ENCODE measurements around the gene FAM107B. TPM values are rescaled to one million over a fixed set of nuclear protein-coding genes. Genes with fewer than 3 reads are reported as not detected.

Gene FAM107B
- total and polyA plus RNA-seq, 2 of the 8 experiments (the other 6 are each of a cell fraction or from before 2014, with no cell fraction given) = 7.5 to 28.1 TPM

DNA sequence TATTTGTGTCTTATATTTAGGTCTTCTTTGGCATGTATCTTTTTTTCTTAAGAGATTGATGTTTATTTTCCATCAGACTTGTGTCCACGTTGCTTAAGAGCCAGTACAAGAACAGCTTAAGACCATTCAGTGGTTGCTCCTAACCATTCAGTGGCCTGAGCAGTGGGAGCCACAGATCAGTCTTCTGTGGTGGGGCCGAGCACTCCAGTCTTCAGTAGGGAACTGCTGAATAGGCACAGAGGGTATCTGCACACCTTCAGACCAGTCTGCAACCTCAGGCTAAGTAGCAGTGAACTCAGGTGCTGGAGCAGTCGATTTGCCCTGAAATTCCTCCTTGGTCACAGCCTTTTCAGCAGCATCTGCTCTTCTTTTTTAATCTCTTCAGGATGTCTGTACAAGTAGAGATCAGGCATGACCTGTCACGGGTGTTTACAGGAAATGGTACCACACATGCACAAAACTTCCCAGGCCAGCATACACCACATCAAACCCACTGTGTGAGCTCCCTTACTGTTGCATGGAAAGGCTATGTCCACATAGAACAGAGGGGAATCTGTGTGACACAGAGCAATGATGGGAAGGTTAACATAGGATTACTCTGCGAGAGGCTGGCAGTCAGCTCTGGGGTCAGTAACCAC is 51.5 kb downstream of the FAM107B start:
- Histone ChIP-seq H3K4me1 (replicated peaks in 1 of 4; ENCODE audit: control insufficient read depth in 3 of 4, insufficient read depth in 4 of 4, low read length in 3 of 4) (no peaks in the 10 kb centered on the region), H2BK120ac (replicated peaks; ENCODE audit: low read depth, low read length) (no peak overlapping the region), H3K79me2 (ENCODE audit: control insufficient read depth in 1 of 2, insufficient read depth in 2 of 2, low read length in 2 of 2) (no peaks in the 10 kb centered on the region), H3K4me3 (ENCODE audit: extremely low read depth in 1 of 4, insufficient read depth in 2 of 4, low read depth in 3 of 4, low read length in 4 of 4) (no peak overlapping the region), H4K8ac (ENCODE audit: extremely low read depth, insufficient read depth, low read length) (no peak overlapping the region), H2AK5ac (ENCODE audit: low read depth, low read length) (no peak overlapping the region), H3K23me2 (ENCODE audit: low read depth, low read length) (no peaks in the 10 kb centered on the region), H3K36me3 (ENCODE audit: control insufficient read depth in 2 of 4, insufficient read depth in 4 of 4, low read length in 3 of 4) (no peaks in the 10 kb centered on the region), H2BK12ac (ENCODE audit: low read depth, low read length) (no peak overlapping the region), H3K4me2 (ENCODE audit: insufficient read depth in 1 of 2, low read depth in 2 of 2, low read length in 2 of 2) (no peak overlapping the region), H3K9me3 (ENCODE audit: insufficient read depth in 2 of 2, low read depth in 1 of 2, low read length in 1 of 2) (no peaks in the 10 kb centered on the region), H3K27me3 (replicated peaks in 1 of 4; ENCODE audit: control insufficient read depth in 3 of 4, extremely low read depth in 1 of 4, insufficient read depth in 3 of 4, low read length in 3 of 4) (no peaks in the 10 kb centered on the region), H3K79me1 (ENCODE audit: low read depth, low read length) (no peaks in the 10 kb centered on the region), H3K14ac (ENCODE audit: insufficient read length) (no peak overlapping the region), H4K20me1 (replicated peaks in 1 of 2; ENCODE audit: control insufficient read depth in 1 of 2, insufficient read depth in 2 of 2, low read length in 2 of 2) (no peaks in the 10 kb centered on the region), H3K56ac (replicated peaks; ENCODE audit: insufficient read length, low read depth, low read length) (no peak overlapping the region), H2BK5ac (ENCODE audit: low read depth, low read length) (no peak overlapping the region), H3K4ac (replicated peaks; ENCODE audit: insufficient read length, low read depth, low read length) (no peak overlapping the region), H4K5ac (ENCODE audit: insufficient read length, low read depth, low read length) (no peak overlapping the region), H4K91ac (replicated peaks; ENCODE audit: insufficient read length, low read length) (no peak overlapping the region), H3K23ac (ENCODE audit: insufficient read length) (no peak overlapping the region), H2AFZ (ENCODE audit: low read length) (no peak overlapping the region), H3K27ac (ENCODE audit: low read depth, low read length) (no peak overlapping the region), H2BK20ac (ENCODE audit: low read length) (no peak overlapping the region), H3K9ac (replicated peaks in 1 of 4; ENCODE audit: extremely low read depth in 1 of 4, low read depth in 3 of 4, low read length in 3 of 4) (no peak overlapping the region), H2BK15ac (ENCODE audit: low read length) (no peak overlapping the region), H3K18ac (ENCODE audit: extremely low read depth, low read length) (no peak overlapping the region)
- POLR2A ChIA-PET (ENCODE audit: partially characterized antibody) = no interaction called here
- FAIRE-seq (no peak), DNase-seq (ENCODE audit: low read depth in 1 of 2, low spot score in 2 of 2) (no peak)
- CTCF ChIA-PET (ENCODE audit: partially characterized antibody) = no interaction called here
- 87% methylated on average over 5 of the region's 5 CpGs; no CpG with 5 or more reads in 1 of the 2 experiments for WGBS, 2 experiments (ENCODE audit: extremely low coverage in 1 of 2, insufficient coverage in 1 of 2, insufficient read length in 1 of 2, insufficient replicate concordance in 2 of 2, low coverage in 1 of 2, low lambda C conversion rate in 2 of 2, missing lambda C conversion rate in 1 of 2)
- TF ChIP-seq BRCA1 (IDR thresholded peaks at IDR 0.05; ENCODE audit: low read depth, low read length) (no peak), ZNF274 (IDR thresholded peaks at IDR 0.05; ENCODE audit: borderline replicate concordance, extremely low read depth, low read length) (no peak), BCL11A (IDR thresholded peaks at IDR 0.05; ENCODE audit: low read depth in 2 of 2, low read length in 2 of 2) (no peak), SP4 (IDR thresholded peaks at IDR 0.05; ENCODE audit: low read length) (no peak), SP1 (IDR thresholded peaks at IDR 0.05; ENCODE audit: low read depth, low read length) (no peak), GTF2F1 (IDR thresholded peaks at IDR 0.05; ENCODE audit: borderline replicate concordance, low read depth, low read length) (no peak), CBX8 (IDR thresholded peaks at IDR 0.05; ENCODE audit: borderline replicate concordance, low read depth, low read length) (no peak), CTBP2 (IDR thresholded peaks at IDR 0.05; ENCODE audit: borderline replicate concordance, insufficient read depth, insufficient read length, low read length) (no peak)
- TF ChIP-seq, protein P1, sequence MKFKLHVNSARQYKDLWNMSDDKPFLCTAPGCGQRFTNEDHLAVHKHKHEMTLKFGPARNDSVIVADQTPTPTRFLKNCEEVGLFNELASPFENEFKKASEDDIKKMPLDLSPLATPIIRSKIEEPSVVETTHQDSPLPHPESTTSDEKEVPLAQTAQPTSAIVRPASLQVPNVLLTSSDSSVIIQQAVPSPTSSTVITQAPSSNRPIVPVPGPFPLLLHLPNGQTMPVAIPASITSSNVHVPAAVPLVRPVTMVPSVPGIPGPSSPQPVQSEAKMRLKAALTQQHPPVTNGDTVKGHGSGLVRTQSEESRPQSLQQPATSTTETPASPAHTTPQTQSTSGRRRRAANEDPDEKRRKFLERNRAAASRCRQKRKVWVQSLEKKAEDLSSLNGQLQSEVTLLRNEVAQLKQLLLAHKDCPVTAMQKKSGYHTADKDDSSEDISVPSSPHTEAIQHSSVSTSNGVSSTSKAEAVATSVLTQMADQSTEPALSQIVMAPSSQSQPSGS (IDR thresholded peaks at IDR 0.05; ENCODE audit: low read length) = no peak

All from H1 (cell line).